ENCODE results near the gene LTK.

The LTK gene

GRCh38 chr15:41513506-41514227, at the start of gene LTK:
Gene LTK, minus strand, starts transcription at chr15:41513827. Its CDS starts 118 bp downstream, at chr15:41513709.
- DNase-seq = no peak

GRCh38 chr15:41562784-41563198, 49.2 kb upstream of the LTK start:
- DNase-seq = no peak

GRCh38 chr15:41562244-41562643, 48.6 kb upstream of the LTK start:
- no peak for DNase-seq

DNA sequence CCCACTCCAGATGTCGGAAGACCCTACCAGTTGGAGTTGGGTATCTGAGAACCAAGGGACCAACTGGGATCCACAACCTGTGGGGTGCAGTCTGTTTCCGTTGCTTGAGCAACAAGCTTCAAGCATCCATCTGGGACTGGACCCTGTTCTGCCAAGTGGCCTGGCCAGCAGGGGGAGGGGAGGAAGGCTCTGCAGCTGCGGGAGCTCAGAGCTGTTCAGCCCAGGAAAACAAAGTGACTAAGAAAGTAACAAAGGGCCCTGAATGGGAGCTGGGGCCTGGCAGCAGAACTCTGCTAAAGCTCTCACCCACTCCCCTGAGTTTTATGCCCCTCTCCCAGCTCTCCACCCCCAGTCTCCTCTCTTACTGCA, 48.1 kb upstream of the LTK start:
- DNase-seq = no peak

DNA sequence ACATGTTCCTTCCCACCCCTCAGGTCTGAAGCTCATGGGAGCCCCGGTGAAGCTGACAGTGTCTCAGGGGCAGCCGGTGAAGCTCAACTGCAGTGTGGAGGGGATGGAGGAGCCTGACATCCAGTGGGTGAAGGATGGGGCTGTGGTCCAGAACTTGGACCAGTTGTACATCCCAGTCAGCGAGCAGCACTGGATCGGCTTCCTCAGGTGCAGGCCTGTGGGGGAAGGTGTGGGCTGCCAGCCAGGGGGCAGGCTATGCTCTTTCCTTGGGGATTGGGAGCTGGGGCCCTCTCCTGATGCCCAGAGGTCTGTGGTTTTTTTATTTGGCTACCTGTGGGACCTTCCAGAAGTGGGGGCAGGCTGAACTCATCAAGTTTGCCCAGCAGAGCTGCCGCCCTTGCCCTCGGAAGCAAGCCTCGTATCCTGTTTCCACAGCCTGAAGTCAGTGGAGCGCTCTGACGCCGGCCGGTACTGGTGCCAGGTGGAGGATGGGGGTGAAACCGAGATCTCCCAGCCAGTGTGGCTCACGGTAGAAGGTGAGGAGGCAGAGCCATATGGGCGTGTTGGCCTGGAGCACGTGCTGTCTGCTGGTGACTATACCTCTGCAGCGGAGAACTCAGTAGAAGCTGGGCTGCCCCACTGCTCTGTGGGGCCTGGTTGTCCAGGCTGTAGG, 47.6 kb upstream of the LTK start:
- no peak for DNase-seq

DNA sequence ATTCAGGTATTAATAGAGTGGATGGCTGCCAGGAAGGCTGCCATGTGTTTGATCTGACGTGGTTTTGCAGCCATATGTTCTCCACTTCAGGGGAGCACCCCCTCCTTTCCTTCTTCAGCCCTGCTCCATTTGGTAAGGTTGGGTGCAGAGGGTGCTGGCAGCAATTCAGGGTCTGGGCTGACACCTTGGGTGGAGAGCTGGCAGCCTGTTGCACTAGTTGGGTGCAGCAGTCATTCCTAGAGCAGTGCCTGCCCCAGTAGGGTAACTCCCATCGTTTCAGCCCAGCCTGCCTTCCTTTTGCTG, 46.9 kb upstream of the LTK start:
- no peak for DNase-seq

GRCh38 chr15:41559239-41559782, 45.7 kb upstream of the LTK start:
- no peak for DNase-seq

GRCh38 chr15:41558400-41559238, 45.0 kb upstream of the LTK start, which contains the start of gene TYRO3:
Gene TYRO3, plus strand, starts transcription at chr15:41559212. Its CDS starts 46 bp downstream, at chr15:41559258.
- peak; percentile 53 for DNase-seq

GRCh38 chr15:41557673-41558399, 44.2 kb upstream of the LTK start:
- peak; percentile 61 for DNase-seq

GRCh38 chr15:41556677-41557076, 43.0 kb upstream of the LTK start:
- no peak for DNase-seq

DNA sequence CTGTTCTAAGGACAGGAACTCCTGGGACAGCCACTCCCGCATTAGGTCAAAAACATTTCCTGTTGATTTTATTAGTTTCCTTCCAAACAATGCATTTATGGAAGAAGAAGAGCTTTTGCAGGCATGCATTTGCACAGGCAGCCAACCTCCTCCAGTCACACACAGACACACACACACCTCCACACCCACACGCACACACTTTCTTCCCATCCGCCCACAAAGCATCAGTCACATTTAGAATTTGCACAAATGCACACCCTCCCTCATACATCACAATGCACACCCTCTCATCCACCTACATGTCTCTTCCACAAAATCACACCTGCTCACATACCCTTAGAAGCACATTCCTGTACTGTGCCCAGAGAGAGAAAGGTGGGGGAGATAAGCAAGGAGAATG, 41.3 kb upstream of the LTK start:
- DNase-seq = no peak

GRCh38 chr15:41554343-41554742, 40.7 kb upstream of the LTK start:
- no peak for DNase-seq

DNA sequence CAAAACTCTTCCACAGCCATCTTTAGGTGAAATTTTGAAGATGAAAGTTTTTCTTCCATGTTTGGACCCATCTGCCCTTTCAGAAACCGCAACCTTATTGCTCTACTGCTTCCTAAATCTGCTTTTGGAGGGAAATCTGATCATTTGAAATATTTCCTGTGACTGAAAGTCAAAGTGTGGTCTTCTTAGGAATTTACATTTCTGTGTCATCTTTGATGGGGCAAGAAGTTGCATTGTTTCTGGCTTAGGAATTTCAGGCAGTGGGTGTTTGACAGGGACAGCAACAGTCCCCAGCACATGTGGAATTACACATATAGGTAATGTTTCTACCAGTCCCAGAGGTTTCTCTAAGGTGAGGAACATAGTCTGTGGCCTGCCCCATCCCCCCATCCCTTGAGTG, 40.1 kb upstream of the LTK start:
- no peak for DNase-seq

GRCh38 chr15:41550066-41550775, 36.6 kb upstream of the LTK start:
- DNase-seq = no peak

- DNase-seq = no peak
These were observed 33.5 kb upstream of the LTK start for GRCh38 chr15:41546851-41547786.

- no peak for DNase-seq
These were observed 31.6 kb upstream of the LTK start for GRCh38 chr15:41545218-41545617.

DNA sequence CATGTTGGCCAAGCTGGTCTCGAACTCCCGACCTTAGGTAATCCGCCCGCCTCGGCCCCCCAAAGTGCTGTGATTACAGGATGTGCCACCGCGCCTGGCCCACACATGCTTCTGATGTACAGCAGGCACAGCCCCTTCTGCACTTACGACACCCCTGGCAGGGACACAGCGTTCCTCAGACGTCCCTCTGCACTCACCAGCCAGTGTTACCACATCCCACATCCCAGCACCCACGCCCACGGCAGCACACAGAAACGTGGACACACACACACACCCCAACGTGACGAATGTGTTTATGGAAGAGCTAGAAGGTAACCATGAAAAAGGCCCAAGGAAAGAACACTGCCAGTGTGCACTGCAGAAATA, 31.0 kb upstream of the LTK start:
- no peak for DNase-seq

- no peak for DNase-seq
These were observed 29.9 kb upstream of the LTK start for GRCh38 chr15:41543521-41543870.

DNA sequence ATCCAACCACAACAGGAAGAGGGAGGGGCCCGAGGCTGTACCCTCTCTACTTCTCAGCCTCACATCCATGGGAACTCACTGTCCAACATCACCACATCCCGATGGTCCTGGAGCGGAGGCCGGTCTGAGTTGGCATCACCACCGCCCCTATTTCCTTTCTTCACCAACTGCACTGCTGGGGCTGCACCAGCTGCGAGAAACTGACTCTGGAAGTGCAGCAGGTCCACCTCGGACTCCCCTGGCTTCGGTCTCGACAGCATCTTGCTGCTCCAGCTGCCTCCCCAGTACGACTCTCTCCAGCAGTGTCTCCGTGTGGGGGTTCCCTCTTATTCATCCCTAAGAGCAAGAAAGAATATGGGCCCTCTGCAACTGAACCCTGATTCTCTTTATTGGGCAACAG, 23.2 kb upstream of the LTK start:
- DNase-seq = no peak

DNA sequence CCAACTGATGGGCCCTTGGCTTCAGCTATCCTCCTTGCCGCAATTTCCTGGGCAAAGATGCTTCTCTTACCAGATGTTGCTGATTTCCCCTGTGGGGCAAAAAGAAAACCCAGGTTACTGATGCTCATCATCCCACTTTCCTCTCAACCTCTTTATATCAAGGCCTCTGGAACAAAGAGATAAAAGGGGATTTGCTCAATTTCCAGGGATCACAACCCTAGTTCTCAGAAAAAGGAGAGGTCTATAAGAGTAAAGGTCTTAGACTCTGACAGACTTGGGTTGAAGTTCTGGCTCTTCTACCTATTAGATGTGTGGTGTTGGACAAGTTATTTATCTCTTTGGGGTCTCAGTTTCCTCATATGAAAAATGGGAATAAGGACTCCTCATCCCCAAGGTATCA, 21.9 kb upstream of the LTK start:
- DNase-seq = no peak

- no peak for DNase-seq
These were observed 16.8 kb upstream of the LTK start for GRCh38 chr15:41530363-41530956.
